Measurements from ENCODE around the gene PPP5C.

The PPP5C gene

DNA sequence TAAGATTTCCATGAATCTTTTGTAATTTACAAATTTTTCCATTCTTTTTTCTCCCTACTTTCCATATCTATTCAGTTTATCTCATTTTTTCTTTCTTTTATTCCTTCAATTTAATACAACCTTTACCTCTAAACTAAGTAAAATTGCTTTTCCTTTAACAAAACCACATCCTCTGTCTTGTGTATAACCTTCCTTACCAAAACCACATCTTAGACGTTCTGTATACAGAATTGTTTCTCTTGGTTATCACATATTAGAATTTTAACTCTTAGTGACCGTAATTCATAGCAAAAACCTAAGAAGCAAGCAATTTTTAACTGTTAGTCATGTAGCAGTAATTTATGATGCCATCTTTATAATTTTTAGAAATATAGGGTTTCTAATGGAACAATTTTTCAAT lies 15.0 kb downstream of the PPP5C start:
- in situ Hi-C loops (cut with HindIII; ENCODE audit: low sequenced_read_pairs) = no loop called here
- no peak overlapping the region for H3K4me3 ChIP-seq (ENCODE audit: low read depth, low read length)
- peak; percentile 22 for DNase-seq (ENCODE audit: low read depth, low spot score)
- TF ChIP-seq, protein P1, sequence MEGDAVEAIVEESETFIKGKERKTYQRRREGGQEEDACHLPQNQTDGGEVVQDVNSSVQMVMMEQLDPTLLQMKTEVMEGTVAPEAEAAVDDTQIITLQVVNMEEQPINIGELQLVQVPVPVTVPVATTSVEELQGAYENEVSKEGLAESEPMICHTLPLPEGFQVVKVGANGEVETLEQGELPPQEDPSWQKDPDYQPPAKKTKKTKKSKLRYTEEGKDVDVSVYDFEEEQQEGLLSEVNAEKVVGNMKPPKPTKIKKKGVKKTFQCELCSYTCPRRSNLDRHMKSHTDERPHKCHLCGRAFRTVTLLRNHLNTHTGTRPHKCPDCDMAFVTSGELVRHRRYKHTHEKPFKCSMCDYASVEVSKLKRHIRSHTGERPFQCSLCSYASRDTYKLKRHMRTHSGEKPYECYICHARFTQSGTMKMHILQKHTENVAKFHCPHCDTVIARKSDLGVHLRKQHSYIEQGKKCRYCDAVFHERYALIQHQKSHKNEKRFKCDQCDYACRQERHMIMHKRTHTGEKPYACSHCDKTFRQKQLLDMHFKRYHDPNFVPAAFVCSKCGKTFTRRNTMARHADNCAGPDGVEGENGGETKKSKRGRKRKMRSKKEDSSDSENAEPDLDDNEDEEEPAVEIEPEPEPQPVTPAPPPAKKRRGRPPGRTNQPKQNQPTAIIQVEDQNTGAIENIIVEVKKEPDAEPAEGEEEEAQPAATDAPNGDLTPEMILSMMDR (IDR thresholded peaks at IDR 0.05; ENCODE audit: low read depth, low read length) = no peak

DNA sequence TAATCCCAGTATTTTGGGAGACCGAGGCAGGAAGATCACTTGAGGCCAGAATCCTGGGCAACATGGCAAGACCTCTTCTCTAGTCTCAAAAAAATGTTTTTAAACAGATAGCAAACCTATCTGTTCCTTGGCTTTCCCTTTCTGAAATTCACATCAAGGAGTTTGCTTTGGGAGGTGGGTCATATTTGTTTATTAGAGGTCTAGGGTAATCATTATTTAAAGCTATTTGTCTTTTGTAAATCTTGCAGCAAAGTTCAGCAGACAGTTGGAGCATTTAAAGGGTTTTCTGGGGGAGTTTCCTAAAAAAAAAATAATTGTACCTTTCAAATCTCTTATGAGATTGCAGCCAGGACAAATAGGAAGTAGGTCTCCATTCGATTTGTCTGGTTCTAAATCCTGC lies 17.5 kb downstream of the PPP5C start:
- TF ChIP-seq, protein P1 (IDR thresholded peaks at IDR 0.05; ENCODE audit: low read depth, low read length) = no peak
- no peak overlapping the region for H3K4me3 ChIP-seq (ENCODE audit: low read depth, low read length)
- no peak for DNase-seq (ENCODE audit: low read depth, low spot score)
- in situ Hi-C loops (cut with HindIII; ENCODE audit: low sequenced_read_pairs) = no loop called here

DNA sequence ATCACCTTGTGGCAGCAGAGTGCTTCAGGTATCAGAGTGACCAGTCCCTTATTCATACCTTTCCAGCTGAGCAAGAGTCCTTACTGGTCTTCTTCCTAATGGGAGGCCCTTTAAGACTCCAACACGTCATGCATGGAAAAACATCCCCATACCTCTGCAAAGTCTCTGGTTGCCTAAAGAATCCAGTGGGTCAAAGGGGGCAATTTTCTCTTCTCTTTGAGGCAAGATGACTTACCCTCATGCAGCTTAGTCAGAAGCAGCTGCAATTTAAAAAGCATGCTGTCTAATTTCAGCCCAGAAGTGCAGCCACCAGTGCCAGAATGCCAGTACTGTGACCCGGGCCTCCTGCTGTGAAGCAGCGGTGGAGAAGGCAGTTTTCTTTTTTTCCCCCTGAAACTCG lies 18.7 kb downstream of the PPP5C start:
- TF ChIP-seq, protein P1 (IDR thresholded peaks at IDR 0.05; ENCODE audit: low read depth, low read length) = no peak
- in situ Hi-C loops (cut with HindIII; ENCODE audit: low sequenced_read_pairs) = no loop called here
- H3K4me3 ChIP-seq (ENCODE audit: low read depth, low read length) = no peak overlapping the region
- DNase-seq (ENCODE audit: low read depth, low spot score) = peak; percentile 57

DNA sequence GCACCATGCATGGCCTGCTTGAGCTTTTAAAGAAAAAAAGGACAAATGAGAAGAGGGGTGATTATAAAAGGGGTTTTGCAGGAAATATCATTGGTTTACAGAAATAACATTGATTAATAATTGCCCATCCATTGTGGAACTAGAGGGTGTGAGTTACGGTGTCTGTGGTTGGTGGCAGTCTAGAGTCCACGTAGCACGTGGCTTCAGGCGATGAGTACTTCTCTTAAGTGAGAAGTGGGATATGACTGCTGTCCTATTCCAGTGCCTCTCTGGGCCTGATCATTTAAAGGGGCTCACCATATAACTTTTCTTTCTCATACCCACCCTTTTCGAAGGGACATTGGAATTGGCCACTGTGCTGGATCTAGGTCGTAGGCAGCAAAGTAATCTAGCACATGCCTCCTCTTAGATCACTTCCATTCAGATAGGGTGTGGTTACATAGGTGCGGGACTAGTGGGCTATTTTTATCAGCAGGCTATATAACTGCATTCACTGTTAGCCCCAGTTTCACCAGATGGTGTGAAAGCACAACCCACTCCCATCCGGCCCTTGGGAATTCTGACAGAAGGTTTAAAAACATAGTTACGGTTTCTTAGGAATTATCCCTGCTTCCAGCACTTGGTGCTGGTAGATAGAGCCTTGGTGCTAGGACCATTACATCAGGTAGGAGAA lies 19.9 kb downstream of the PPP5C start:
- in situ Hi-C loops (cut with HindIII; ENCODE audit: low sequenced_read_pairs) = no loop called here
- no peak overlapping the region for H3K4me3 ChIP-seq (ENCODE audit: low read depth, low read length)
- DNase-seq (ENCODE audit: low read depth, low spot score) = no peak
- TF ChIP-seq, protein P1 (IDR thresholded peaks at IDR 0.05; ENCODE audit: low read depth, low read length) = no peak

DNA sequence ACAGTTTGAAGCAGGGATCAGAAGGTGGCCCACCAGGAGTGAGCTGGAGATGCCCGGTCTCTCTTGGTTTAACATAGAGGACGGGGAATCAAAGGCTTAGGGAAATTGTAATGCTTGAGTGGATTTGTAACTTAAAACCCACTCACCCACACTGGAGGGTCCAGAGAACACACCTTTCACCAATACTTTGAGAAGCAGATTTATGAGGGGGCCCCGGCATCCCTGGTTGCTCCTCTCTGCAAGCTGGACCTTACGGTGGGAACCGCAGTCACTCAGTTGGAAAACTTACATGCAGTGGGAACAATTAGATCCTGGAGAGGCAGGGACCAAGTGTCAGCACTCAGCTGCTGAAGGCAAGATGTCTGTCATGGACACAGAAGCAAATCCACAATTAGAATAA lies 20.5 kb downstream of the PPP5C start:
- TF ChIP-seq, protein P1 (IDR thresholded peaks at IDR 0.05; ENCODE audit: low read depth, low read length) = no peak

DNA sequence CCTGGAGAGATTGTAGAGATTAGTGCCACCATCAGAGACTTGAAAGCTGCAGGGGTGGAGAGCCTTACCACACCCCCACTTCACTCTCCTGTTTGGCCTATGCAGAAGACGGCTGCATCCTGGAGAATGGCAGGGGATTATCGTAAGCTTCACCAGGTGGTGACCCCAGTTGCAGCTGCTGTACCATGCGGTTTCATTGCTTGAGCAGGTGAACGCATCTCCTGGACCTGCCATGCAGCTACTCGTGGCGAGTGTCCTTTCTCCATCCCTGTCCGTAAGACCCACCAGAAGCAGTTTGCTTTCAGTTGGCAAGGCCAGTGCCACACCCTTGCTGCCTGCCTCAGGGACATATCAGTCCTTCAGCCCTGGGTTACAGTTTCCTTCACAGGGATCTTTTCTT lies 21.2 kb downstream of the PPP5C start:
- DNase-seq (ENCODE audit: low read depth, low spot score) = no peak
- H3K4me3 ChIP-seq (ENCODE audit: low read depth, low read length) = no peak overlapping the region
- TF ChIP-seq, protein P1 (IDR thresholded peaks at IDR 0.05; ENCODE audit: low read depth, low read length) = no peak
- in situ Hi-C loops (cut with HindIII; ENCODE audit: low sequenced_read_pairs) = no loop called here

More for the DNA sequence above, 20.5 kb downstream of the PPP5C start:
- no peak for DNase-seq (ENCODE audit: low read depth, low spot score)
- in situ Hi-C loops (cut with HindIII; ENCODE audit: low sequenced_read_pairs) = no loop called here
- H3K4me3 ChIP-seq (ENCODE audit: low read depth, low read length) = no peak overlapping the region
